RWPE2 (cell line): ENCODE measurements around the gene ZSCAN9.

Experiments used
- ATAC-seq: fragments of 200-7000 bp; cut with Tn5 transposase; 3 replicates; pipeline ENCODE4 v1.9.1; 2021; ENCODE audit warnings: low read depth
- DNase-seq: peaks from one replicate; pipeline ENCODE4 v3.0.0-alpha.2; 2020; ENCODE audit warnings: low spot score
- H3K27ac ChIP-seq: fragments of 450-650 bp; 2 replicates; pipeline ENCODE4 v1.5.1; 2017; ENCODE audit warnings: mild to moderate bottlenecking; ENCODE audit not compliant: poor library complexity, severe bottlenecking
- H3K27me3 ChIP-seq: fragments of 250-450 bp; sonication (Bioruptor Pico); 2 replicates; pipeline ENCODE4 v1.5.1; 2021; ENCODE audit warnings: mild to moderate bottlenecking, moderate library complexity; ENCODE audit not compliant: insufficient read depth, poor library complexity, severe bottlenecking
- H3K36me3 ChIP-seq: fragments of 250-450 bp; sonication (Bioruptor Pico); 2 replicates; pipeline ENCODE4 v1.5.1; 2020; ENCODE audit warnings: low read depth, mild to moderate bottlenecking, moderate library complexity
- H3K4me1 ChIP-seq: fragments of 250-450 bp; sonication (Bioruptor Pico); 2 replicates; pipeline ENCODE4 v1.5.1; 2021; ENCODE audit warnings: mild to moderate bottlenecking, moderate library complexity; ENCODE audit not compliant: insufficient read depth, poor library complexity, severe bottlenecking
- H3K4me3 ChIP-seq: fragments of 250-450 bp; sonication (Bioruptor Pico); 2 replicates; pipeline ENCODE4 v1.5.1; 2021; ENCODE audit warnings: mild to moderate bottlenecking, moderate library complexity; ENCODE audit not compliant: severe bottlenecking
- H3K9me3 ChIP-seq: fragments of 250-450 bp; sonication (Bioruptor Pico); 2 replicates; pipeline ENCODE4 v1.5.1; 2021; ENCODE audit warnings: mild to moderate bottlenecking, moderate library complexity; ENCODE audit not compliant: severe bottlenecking
- TF ChIP-seq, protein P1 (sequence below): fragments of 450-650 bp; IDR thresholded peaks from one replicate; pipeline ENCODE4 v1.5.1; 2017; ENCODE audit warnings: mild to moderate bottlenecking, moderate library complexity; ENCODE audit not compliant: poor library complexity, severe bottlenecking

The ZSCAN9 gene

DNA sequence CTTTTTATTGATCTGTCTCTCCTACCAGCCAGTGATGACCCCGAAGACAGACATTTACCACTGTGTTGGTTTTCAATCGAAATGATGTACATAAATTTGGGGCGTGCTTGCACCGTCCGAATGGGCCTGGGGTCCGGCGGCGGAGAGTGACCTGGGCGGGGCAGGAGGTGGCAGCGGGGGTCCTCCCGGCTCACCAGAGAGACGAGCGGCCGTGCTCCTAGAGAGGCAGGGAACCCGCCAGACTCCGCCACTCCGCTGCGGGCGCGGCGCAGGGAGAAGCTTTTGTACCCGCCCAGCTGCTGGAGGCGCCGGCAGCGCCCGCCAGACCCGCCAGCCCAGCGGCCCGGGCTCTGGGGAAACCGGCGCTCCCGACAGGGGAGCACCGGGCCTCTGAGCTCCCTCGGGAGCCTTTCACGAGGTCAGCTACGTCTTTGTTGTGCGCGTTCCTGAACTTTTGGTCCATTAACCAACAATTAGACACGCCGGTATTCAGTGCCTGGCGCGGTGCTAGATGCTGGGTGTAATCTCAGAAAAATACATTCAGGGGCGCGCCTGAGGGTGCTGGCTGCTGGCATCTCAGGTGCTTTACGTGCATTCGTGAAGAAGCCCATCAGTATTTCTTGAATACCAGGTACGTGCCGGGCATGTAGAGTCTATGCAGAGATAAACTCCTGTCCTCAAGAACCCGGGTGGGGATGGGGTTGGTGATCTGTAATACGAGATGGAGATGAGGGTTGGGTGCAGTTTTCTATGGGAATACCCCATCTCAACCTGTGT lies 56.4 kb downstream of the ZSCAN9 start, which contains the start of gene PGBD1:
Gene PGBD1 (plus strand): TSS at position 285 of the 777 bp plus-strand sequence. CDS start 2,242 bp downstream, outside the sequence.
- ATAC-seq (peak; percentile 94), DNase-seq (peak; percentile 82)
- TF ChIP-seq, protein P1, sequence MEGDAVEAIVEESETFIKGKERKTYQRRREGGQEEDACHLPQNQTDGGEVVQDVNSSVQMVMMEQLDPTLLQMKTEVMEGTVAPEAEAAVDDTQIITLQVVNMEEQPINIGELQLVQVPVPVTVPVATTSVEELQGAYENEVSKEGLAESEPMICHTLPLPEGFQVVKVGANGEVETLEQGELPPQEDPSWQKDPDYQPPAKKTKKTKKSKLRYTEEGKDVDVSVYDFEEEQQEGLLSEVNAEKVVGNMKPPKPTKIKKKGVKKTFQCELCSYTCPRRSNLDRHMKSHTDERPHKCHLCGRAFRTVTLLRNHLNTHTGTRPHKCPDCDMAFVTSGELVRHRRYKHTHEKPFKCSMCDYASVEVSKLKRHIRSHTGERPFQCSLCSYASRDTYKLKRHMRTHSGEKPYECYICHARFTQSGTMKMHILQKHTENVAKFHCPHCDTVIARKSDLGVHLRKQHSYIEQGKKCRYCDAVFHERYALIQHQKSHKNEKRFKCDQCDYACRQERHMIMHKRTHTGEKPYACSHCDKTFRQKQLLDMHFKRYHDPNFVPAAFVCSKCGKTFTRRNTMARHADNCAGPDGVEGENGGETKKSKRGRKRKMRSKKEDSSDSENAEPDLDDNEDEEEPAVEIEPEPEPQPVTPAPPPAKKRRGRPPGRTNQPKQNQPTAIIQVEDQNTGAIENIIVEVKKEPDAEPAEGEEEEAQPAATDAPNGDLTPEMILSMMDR, result no peak
- Histone ChIP-seq H3K27me3 (no peaks in the 10 kb centered on the region), H3K27ac (peak within 1 kb of the TSS; percentile 6), H3K4me1 (peaks cover 6% of the 10 kb centered on the region), H3K36me3 (peaks cover 26% of the 10 kb centered on the region), H3K4me3 (peak within 1 kb of the TSS; percentile 73), H3K9me3 (no peaks in the 10 kb centered on the region)

DNA sequence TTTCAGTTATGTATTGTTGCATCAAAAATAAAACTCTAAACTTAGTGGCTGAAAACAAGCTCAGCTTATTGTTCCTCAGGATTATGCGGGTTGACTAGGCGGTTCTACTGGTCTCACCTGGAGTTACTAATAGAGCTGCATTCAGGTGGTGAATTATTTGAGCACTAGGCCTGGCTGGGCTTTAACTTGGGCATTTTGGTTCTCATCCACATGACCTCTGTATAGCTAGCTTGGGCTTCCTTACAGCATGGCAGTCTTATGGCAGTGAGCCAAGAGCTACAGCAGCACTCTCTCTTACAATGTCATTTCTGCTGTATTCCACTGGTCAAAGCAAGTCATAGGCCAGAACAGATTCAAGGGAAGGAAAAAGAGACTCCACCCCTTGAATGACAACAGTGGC lies 57.9 kb downstream of the ZSCAN9 start:
- DNase-seq, result no peak
- H3K4me3 ChIP-seq, result no peak overlapping the region

More for the DNA sequence above, 57.9 kb downstream of the ZSCAN9 start:
- H3K27ac ChIP-seq, result no peak overlapping the region
- peaks cover 36% of the 10 kb centered on the region for H3K36me3 ChIP-seq
- H3K27me3 ChIP-seq, result no peaks in the 10 kb centered on the region
- no peaks in the 10 kb centered on the region for H3K9me3 ChIP-seq
- ATAC-seq, result no peak
- TF ChIP-seq, protein P1, result no peak
- peaks cover 6% of the 10 kb centered on the region for H3K4me1 ChIP-seq
